Keratinocyte (primary cell): ENCODE data around the gene CILP2. TPM values are rescaled to one million over a fixed set of nuclear protein-coding genes. Genes with fewer than 3 reads are reported as not detected.

Experiments used
- DNase-seq: peaks from one replicate; pipeline ENCODE4 v3.0.0-alpha.2; 2011; ENCODE audit warnings: low read depth, missing footprints, low spot score
- FAIRE-seq: peaks from 2 replicates; lab custom pipeline; 2011; peaks lifted over from hg19 to GRCh38; lab: Jason Lieb, UNC
- H2AFZ ChIP-seq: 2 replicates; pipeline ENCODE4 v1.6.0; 2012; ENCODE audit warnings: low read length, control low read depth, inconsistent platforms; ENCODE audit not compliant: control insufficient read depth
- H3K27ac ChIP-seq: 2 replicates; pipeline ENCODE4 v1.5.1; 2011; ENCODE audit warnings: low read length; ENCODE audit not compliant: control insufficient read depth, insufficient read depth
- H3K27me3 ChIP-seq: 3 replicates; pipeline ENCODE4 v1.6.0; 2011; ENCODE audit warnings: low read length; ENCODE audit not compliant: control insufficient read depth, insufficient read depth; ENCODE audit errors: extremely low read depth
- H3K36me3 ChIP-seq, 2 experiments: 2 replicates in 1 of 2; 3 replicates in 1 of 2; pipeline ENCODE4 v1.5.1; 2011; ENCODE audit warnings: low read length in 2 of 2, mild to moderate bottlenecking in 1 of 2; ENCODE audit not compliant: control insufficient read depth in 2 of 2, insufficient read depth in 2 of 2; ENCODE audit errors: extremely low read depth in 1 of 2
- H3K4me1 ChIP-seq: 3 replicates; pipeline ENCODE4 v1.5.1; 2011; ENCODE audit warnings: low read length; ENCODE audit not compliant: control insufficient read depth, insufficient read depth; ENCODE audit errors: extremely low read depth
- H3K4me2 ChIP-seq: 3 replicates; pipeline ENCODE4 v1.6.0; 2011; ENCODE audit warnings: low read depth, low read length; ENCODE audit not compliant: control insufficient read depth, insufficient read depth; ENCODE audit errors: extremely low read depth
- H3K4me3 ChIP-seq, 3 experiments: fragments of 200-600 bp in 1 of 3; sonication (generic) in 1 of 3; 2 replicates in 2 of 3; 3 replicates in 1 of 3; pipeline ENCODE4 v1.5.1; 2011 to 2016; ENCODE audit warnings: low read length in 3 of 3, mild to moderate bottlenecking in 3 of 3, control low read depth in 2 of 3, inconsistent platforms in 1 of 3, low read depth in 1 of 3, mixed read lengths in 1 of 3, mixed run types in 1 of 3, moderate library complexity in 1 of 3; ENCODE audit not compliant: control insufficient read depth in 2 of 3, insufficient read depth in 2 of 3; ENCODE audit errors: extremely low read depth in 1 of 3
- H3K79me2 ChIP-seq: 2 replicates; pipeline ENCODE4 v1.6.0; 2012; ENCODE audit warnings: low read length; ENCODE audit not compliant: control insufficient read depth, insufficient read depth
- H3K9ac ChIP-seq: 3 replicates; pipeline ENCODE4 v1.6.0; 2011; ENCODE audit warnings: low read length; ENCODE audit not compliant: control insufficient read depth, insufficient read depth; ENCODE audit errors: extremely low read depth
- H3K9me1 ChIP-seq: 3 replicates; pipeline ENCODE4 v1.6.0; 2011; ENCODE audit warnings: low read length; ENCODE audit not compliant: control insufficient read depth, insufficient read depth; ENCODE audit errors: extremely low read depth
- H3K9me3 ChIP-seq: 2 replicates; pipeline ENCODE4 v1.5.1; 2012; ENCODE audit warnings: low read depth, low read length; ENCODE audit not compliant: control insufficient read depth
- H4K20me1 ChIP-seq: 3 replicates; pipeline ENCODE4 v1.6.0; 2011; ENCODE audit warnings: low read length; ENCODE audit not compliant: control insufficient read depth, insufficient read depth; ENCODE audit errors: extremely low read depth
- EZH2 ChIP-seq: IDR thresholded peaks from one replicate; pipeline ENCODE4 v1.6.1; 2012; ENCODE audit warnings: inconsistent platforms, mild to moderate bottlenecking, low read length, moderate library complexity
- dilution Hi-C: fragments of 300-500 bp; cut with MboI; formaldehyde crosslinking; loops from one replicate; pipeline ENCODE4 v1.7.0; 2020; ENCODE audit warnings: low sequenced_read_pairs; ENCODE audit not compliant: extremely low pct_ligation_motif_present
- polyA plus RNA-seq, 5 experiments: library from polyadenylated mRNA; depleted of rRNA in 3 of 5; stranded (reverse) in 3 of 5; stranded (forward) in 1 of 5; unstranded in 1 of 5; fragments of >200 nt; gene quantifications; 1 replicate in 1 of 5; 2 replicates in 3 of 5; 3 replicates in 1 of 5; pipeline versions ENCODE4 v1.2.1 to v1.2.3, GENCODE V29; 2011 to 2012; ENCODE audit warnings: missing spikeins in 2 of 5, low read depth in 1 of 5, low replicate concordance in 1 of 5
- TF ChIP-seq, protein P1 (sequence below), 3 experiments: IDR thresholded peaks in 1 of 3; conservative IDR thresholded peaks in 1 of 3; optimal IDR thresholded peaks in 1 of 3; 2 replicates in 2 of 3; 3 replicates in 1 of 3; pipeline versions ENCODE3 to v1.5.1; 2011; ENCODE audit warnings: low read length in 3 of 3, mild to moderate bottlenecking in 3 of 3, moderate library complexity in 2 of 3, control low read depth in 1 of 3, inconsistent platforms in 1 of 3; ENCODE audit not compliant: insufficient read depth in 2 of 3; ENCODE audit errors: extremely low read depth in 1 of 3

CILP2 gene
- polyA plus RNA-seq, 1 donor (not counting 4 experiments of a cell fraction or from before 2014, with no cell fraction given): 0.07 TPM

DNA sequence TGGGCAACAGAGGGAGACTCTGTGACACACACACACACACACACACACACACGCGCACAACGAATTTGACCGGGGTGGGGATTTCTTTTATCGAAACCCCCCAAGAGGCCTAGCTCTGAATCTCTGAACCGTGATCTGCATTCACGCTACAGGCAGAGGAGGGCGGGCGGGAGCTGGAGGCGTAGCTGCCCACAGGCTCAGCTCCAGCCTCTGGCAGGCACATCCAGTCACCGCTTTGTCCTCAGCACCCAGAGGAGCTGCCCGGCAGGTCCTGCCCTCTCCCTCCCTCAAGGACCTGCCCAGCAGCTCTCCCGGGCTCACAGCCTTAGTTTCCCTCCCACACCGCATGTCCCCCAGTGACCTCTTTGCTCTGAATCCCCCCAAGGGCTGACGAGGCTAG is 20.0 kb downstream of the CILP2 start:
- H3K27ac ChIP-seq: no peak overlapping the region
- no peaks in the 10 kb centered on the region for H3K9me3 ChIP-seq
- no peaks in the 10 kb centered on the region for H3K9me1 ChIP-seq
- dilution Hi-C loops: no loop called here
- FAIRE-seq: no peak
- no peak overlapping the region for H3K4me2 ChIP-seq
- no peaks in the 10 kb centered on the region for H3K36me3 ChIP-seq
- no peaks in the 10 kb centered on the region for H3K4me1 ChIP-seq
- DNase-seq: no peak
- no peaks in the 10 kb centered on the region for H3K27me3 ChIP-seq
- no peaks in the 10 kb centered on the region for H4K20me1 ChIP-seq
- TF ChIP-seq EZH2: no peak
- TF ChIP-seq, protein P1, sequence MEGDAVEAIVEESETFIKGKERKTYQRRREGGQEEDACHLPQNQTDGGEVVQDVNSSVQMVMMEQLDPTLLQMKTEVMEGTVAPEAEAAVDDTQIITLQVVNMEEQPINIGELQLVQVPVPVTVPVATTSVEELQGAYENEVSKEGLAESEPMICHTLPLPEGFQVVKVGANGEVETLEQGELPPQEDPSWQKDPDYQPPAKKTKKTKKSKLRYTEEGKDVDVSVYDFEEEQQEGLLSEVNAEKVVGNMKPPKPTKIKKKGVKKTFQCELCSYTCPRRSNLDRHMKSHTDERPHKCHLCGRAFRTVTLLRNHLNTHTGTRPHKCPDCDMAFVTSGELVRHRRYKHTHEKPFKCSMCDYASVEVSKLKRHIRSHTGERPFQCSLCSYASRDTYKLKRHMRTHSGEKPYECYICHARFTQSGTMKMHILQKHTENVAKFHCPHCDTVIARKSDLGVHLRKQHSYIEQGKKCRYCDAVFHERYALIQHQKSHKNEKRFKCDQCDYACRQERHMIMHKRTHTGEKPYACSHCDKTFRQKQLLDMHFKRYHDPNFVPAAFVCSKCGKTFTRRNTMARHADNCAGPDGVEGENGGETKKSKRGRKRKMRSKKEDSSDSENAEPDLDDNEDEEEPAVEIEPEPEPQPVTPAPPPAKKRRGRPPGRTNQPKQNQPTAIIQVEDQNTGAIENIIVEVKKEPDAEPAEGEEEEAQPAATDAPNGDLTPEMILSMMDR (optimal IDR thresholded peaks at IDR 0.05 in 1 of 3, IDR thresholded peaks at IDR 0.05 in 1 of 3, conservative IDR thresholded peaks at IDR 0.05 in 1 of 3; ENCODE audit: extremely low read depth in 1 of 3, insufficient read depth in 2 of 3, low read length in 3 of 3): no peak
- H3K4me3 ChIP-seq: no peak overlapping the region
- no peaks in the 10 kb centered on the region for H3K79me2 ChIP-seq
- H2AFZ ChIP-seq: no peak overlapping the region
- no peak overlapping the region for H3K9ac ChIP-seq

- Histone ChIP-seq H3K9ac (no peak overlapping the region), H4K20me1 (no peaks in the 10 kb centered on the region), H3K27me3 (no peaks in the 10 kb centered on the region), H3K79me2 (no peaks in the 10 kb centered on the region), H3K27ac (no peak overlapping the region), H3K9me3 (no peaks in the 10 kb centered on the region), H3K4me1 (no peaks in the 10 kb centered on the region), H3K9me1 (no peaks in the 10 kb centered on the region), H3K36me3 (no peaks in the 10 kb centered on the region), H3K4me2 (no peak overlapping the region), H2AFZ (no peak overlapping the region), H3K4me3 (no peak overlapping the region)
- DNase-seq: no peak
- no peak for FAIRE-seq
- TF ChIP-seq, protein P1 (optimal IDR thresholded peaks at IDR 0.05 in 1 of 3, IDR thresholded peaks at IDR 0.05 in 1 of 3, conservative IDR thresholded peaks at IDR 0.05 in 1 of 3; ENCODE audit: extremely low read depth in 1 of 3, insufficient read depth in 2 of 3, low read length in 3 of 3): no peak
- dilution Hi-C loops: no loop called here
Observed at GRCh38 chr19:19558636-19559035, 20.6 kb downstream of the CILP2 start.
